Endothelial cell (in vitro differentiated cells): Measurements from ENCODE around the gene GRIP2. TPM values are rescaled to one million over a fixed set of nuclear protein-coding genes. Genes with fewer than 3 reads are reported as not detected.

Experiments used
- DNase-seq: peaks from one replicate; pipeline ENCODE4 v3.0.0; 2021; ENCODE audit warnings: low spot score
- H3K27ac Mint-ChIP-seq: one replicate; pipeline ENCODE4 v1.8.0; 2021; ENCODE audit warnings: mixed read lengths, inconsistent platforms; ENCODE audit not compliant: unreplicated experiment
- H3K27me3 Mint-ChIP-seq: one replicate; pipeline ENCODE4 v1.8.0; 2021; ENCODE audit warnings: mild to moderate bottlenecking, moderate library complexity, mixed read lengths, inconsistent platforms; ENCODE audit not compliant: unreplicated experiment
- H3K36me3 Mint-ChIP-seq: one replicate; pipeline ENCODE4 v1.8.0; 2021; ENCODE audit warnings: mild to moderate bottlenecking, low read depth, mixed read lengths, inconsistent platforms; ENCODE audit not compliant: unreplicated experiment
- H3K4me1 Mint-ChIP-seq: one replicate; pipeline ENCODE4 v1.8.0; 2021; ENCODE audit warnings: mild to moderate bottlenecking, mixed read lengths, inconsistent platforms; ENCODE audit not compliant: unreplicated experiment
- H3K4me3 Mint-ChIP-seq: one replicate; pipeline ENCODE4 v1.8.0; 2021; ENCODE audit warnings: mild to moderate bottlenecking, mixed read lengths, inconsistent platforms; ENCODE audit not compliant: unreplicated experiment
- H3K9me3 Mint-ChIP-seq: one replicate; pipeline ENCODE4 v1.8.0; 2021; ENCODE audit warnings: mixed read lengths, inconsistent platforms; ENCODE audit not compliant: unreplicated experiment
- total RNA-seq: library from RNA; stranded (reverse); fragmentation: NEBNext Ultra II Directional; extraction: Animal tissue kit (Norgen Biotek cat#: 25700); gene quantifications from one replicate; pipeline ENCODE4 v1.2.1, GENCODE V29; 2021; ENCODE audit not compliant: unreplicated experiment
- TF ChIP-seq, protein P1 (sequence below): fragments of 200-600 bp; sonication (generic); IDR thresholded peaks from one replicate; pipeline ENCODE4 v1.5.0; 2021; ENCODE audit warnings: antibody characterized with exemption; ENCODE audit not compliant: unreplicated experiment

The GRIP2 gene
- total RNA-seq, 1 donor from 2014 or later = 6.6 TPM

DNA sequence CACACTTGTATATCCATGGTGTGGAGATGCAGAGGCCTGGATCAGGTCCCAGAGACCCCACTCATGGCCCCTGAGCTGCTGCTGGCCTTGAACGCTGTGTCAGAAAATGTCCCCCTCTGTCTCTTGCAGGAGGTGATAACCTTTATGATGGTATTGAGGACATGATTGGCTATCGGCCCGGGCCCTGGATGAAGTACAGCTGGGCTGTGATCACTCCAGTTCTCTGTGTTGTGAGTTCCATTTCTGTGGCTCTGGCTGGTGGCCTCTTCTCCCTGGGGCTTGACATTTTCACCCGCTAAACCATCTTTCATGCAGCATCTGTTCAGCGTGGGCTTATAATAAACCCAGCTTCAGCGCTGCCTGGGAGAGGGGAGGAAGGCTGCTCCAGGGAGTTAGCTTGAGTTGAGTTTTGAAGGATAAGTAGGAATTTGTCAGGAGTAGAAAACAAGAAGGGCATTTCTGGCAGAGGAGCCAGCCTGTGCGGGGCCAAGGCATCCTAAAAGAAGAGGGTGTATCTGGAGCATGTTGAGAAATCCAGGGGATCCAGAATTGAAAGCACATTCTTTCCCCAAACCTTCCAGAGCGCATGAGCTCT lies 61.1 kb downstream of the GRIP2 start:
- Mint-ChIP-seq H3K9me3 (no peaks in the 10 kb centered on the region), H3K27ac (peak overlapping the region; percentile 30), H3K36me3 (peaks cover 36% of the 10 kb centered on the region), H3K4me1 (peaks cover 37% of the 10 kb centered on the region), H3K4me3 (no peak overlapping the region), H3K27me3 (peaks cover 10% of the 10 kb centered on the region)
- TF ChIP-seq, protein P1, sequence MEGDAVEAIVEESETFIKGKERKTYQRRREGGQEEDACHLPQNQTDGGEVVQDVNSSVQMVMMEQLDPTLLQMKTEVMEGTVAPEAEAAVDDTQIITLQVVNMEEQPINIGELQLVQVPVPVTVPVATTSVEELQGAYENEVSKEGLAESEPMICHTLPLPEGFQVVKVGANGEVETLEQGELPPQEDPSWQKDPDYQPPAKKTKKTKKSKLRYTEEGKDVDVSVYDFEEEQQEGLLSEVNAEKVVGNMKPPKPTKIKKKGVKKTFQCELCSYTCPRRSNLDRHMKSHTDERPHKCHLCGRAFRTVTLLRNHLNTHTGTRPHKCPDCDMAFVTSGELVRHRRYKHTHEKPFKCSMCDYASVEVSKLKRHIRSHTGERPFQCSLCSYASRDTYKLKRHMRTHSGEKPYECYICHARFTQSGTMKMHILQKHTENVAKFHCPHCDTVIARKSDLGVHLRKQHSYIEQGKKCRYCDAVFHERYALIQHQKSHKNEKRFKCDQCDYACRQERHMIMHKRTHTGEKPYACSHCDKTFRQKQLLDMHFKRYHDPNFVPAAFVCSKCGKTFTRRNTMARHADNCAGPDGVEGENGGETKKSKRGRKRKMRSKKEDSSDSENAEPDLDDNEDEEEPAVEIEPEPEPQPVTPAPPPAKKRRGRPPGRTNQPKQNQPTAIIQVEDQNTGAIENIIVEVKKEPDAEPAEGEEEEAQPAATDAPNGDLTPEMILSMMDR = no peak
- DNase-seq = no peak

DNA sequence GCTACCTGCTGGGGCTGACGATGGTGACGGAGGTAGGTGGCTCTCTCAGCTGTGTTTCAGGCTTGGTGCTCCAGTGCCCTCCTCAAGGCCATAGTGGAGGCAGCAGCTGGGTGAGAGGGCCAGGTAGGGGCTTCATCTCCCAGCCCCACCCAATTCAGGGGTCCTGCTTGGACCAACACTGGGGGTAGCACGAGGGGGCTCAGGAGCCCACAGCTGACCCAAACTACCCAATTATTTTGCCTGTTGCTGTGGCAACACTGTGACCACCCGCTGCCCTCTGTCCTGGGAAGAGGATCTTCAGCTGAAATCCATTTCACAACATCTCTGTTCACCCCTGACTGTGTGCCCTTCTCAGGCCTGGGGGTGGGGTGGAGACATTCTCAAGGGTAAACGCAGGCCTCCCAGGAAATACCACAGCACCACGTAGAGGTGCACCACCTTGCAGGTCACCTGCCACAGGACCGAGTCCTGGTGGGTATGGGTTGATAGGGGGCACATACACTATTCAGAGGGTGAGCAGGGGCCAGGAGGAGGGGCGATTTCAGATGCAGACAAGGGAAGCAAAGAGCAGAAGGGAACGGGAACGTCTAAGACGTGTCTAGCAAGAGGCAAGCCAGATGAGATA lies 62.7 kb downstream of the GRIP2 start:
- TF ChIP-seq, protein P1 = no peak
- Mint-ChIP-seq H3K4me3 (no peak overlapping the region), H3K27ac (no peak overlapping the region), H3K4me1 (peaks cover 24% of the 10 kb centered on the region), H3K36me3 (peaks cover 36% of the 10 kb centered on the region), H3K27me3 (peaks cover 12% of the 10 kb centered on the region), H3K9me3 (no peaks in the 10 kb centered on the region)
- DNase-seq = no peak

DNA sequence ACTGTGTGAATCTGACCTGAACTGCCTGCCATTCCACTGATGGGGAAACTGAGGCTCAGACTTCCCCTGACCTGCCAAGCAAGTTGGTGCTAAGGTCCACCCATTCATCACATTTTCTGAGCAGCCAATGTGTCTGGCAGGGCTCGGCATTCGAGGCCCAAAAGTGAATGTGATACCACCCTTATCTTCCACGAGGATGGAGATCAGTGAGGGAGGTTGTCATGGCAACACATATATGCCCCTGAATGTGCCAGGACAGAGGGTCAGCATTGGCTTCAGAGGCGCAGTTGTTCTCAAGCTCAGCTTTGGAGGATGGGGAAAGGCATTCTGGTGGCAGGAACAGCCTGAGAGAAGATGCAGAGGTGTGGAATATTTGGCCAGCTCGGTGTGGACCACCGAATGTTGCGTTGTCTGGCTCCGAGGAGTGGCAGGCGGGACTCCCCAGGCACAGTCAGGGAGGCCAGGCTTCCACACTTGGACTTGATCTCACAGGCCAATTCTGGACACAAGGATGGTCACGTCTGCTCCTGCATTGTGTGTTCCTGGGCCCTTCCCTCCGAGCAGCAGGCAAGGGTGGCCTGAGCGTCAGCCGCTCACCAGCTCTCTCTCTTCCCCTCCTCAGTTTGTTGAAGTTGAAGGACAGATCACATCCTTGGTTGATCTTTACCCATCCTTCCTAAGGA lies 63.4 kb downstream of the GRIP2 start:
- H3K9me3 Mint-ChIP-seq = no peaks in the 10 kb centered on the region
- peaks cover 17% of the 10 kb centered on the region for H3K4me1 Mint-ChIP-seq
- no peak overlapping the region for H3K4me3 Mint-ChIP-seq
- no peak overlapping the region for H3K27ac Mint-ChIP-seq
- peaks cover 10% of the 10 kb centered on the region for H3K27me3 Mint-ChIP-seq
- DNase-seq = no peak
- TF ChIP-seq, protein P1 = no peak
- H3K36me3 Mint-ChIP-seq = peaks cover 39% of the 10 kb centered on the region

DNA sequence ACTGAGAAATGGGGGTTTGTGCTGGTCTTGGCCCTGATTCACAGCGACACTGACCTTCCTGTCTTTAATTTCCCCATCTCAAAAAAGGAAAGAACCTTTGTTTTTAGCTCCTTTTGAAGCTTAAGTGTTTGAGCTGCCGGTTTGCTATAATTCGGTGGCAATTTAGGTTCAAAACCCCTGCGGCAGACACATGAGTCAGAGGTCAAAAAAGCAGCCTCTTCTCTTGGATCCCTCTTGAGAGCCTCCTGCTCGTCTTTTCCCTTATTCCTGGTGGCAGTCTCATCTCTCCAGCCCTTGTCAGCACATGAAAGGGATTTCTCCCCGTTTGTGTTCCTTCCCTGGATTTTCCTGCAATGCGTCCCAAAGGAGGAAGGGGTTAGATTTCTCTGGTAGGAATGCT lies 64.5 kb downstream of the GRIP2 start:
- peaks cover 35% of the 10 kb centered on the region for H3K36me3 Mint-ChIP-seq

More for the DNA sequence above, 64.5 kb downstream of the GRIP2 start:
- Mint-ChIP-seq H3K27ac (peak overlapping the region; percentile 74), H3K9me3 (no peaks in the 10 kb centered on the region), H3K4me3 (no peak overlapping the region), H3K4me1 (peaks cover 9% of the 10 kb centered on the region), H3K27me3 (peaks cover 9% of the 10 kb centered on the region)
- TF ChIP-seq, protein P1 = no peak
- DNase-seq = no peak
